Measurements from ENCODE around the gene PCYOX1L. TPM values are rescaled to one million over a fixed set of nuclear protein-coding genes. Genes with fewer than 3 reads are reported as not detected.

The PCYOX1L gene, protein sequence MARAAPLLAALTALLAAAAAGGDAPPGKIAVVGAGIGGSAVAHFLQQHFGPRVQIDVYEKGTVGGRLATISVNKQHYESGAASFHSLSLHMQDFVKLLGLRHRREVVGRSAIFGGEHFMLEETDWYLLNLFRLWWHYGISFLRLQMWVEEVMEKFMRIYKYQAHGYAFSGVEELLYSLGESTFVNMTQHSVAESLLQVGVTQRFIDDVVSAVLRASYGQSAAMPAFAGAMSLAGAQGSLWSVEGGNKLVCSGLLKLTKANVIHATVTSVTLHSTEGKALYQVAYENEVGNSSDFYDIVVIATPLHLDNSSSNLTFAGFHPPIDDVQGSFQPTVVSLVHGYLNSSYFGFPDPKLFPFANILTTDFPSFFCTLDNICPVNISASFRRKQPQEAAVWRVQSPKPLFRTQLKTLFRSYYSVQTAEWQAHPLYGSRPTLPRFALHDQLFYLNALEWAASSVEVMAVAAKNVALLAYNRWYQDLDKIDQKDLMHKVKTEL
- 6.4 and 16.6 TPM in 2 replicates for total RNA-seq (2014; rRNA removed; shearing (Covaris generic); ENCODE audit: low replicate concordance)

GRCh38 chr5:149357370-149358293 is at the start of gene PCYOX1L:
PCYOX1L (plus strand) TSS chr5:149358046; CDS start chr5:149358069, 23 bp downstream.
- Histone ChIP-seq H3K27me3 (no peaks in the 10 kb centered on the region), H3K36me3 (peaks cover 31% of the 10 kb centered on the region), H3K9me3 (no peaks in the 10 kb centered on the region), H3K4me3 (peak within 1 kb of the TSS; percentile 84)
- peak; percentile 99 for DNase-seq

GRCh38 chr5:149309354-149309753 is 48.5 kb upstream of the PCYOX1L start:
- Histone ChIP-seq H3K9me3 (no peaks in the 10 kb centered on the region), H3K36me3 (peaks cover 7% of the 10 kb centered on the region), H3K4me3 (no peak overlapping the region), H3K27me3 (no peaks in the 10 kb centered on the region)
- DNase-seq, result no peak

DNA sequence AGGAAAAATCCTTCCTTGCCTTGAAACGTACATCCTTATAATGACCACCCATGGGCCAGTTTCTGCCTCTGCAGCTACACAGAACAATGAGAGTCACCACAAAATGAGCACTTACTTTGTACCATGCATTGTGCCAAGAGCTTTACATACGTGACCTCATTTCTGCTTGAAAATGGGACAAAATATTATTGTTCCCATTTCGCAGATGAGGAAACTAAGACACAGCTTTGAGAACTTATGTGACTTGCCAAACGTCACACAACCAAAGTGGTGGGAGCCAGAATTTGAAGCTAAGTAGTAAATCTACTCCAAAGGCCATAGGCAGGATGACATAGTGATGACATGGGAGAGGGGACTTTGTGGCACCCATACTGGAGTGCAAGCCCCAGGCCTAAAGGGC is 47.4 kb upstream of the PCYOX1L start:
- Histone ChIP-seq H3K27me3 (no peaks in the 10 kb centered on the region), H3K4me3 (no peak overlapping the region), H3K9me3 (no peaks in the 10 kb centered on the region), H3K36me3 (peaks cover 7% of the 10 kb centered on the region)
- DNase-seq, result no peak

GRCh38 chr5:149310947-149311658 is 46.7 kb upstream of the PCYOX1L start:
- DNase-seq, result peak; percentile 28
- peaks cover 7% of the 10 kb centered on the region for H3K36me3 ChIP-seq

GRCh38 chr5:149313151-149313841 is 44.5 kb upstream of the PCYOX1L start:
- Histone ChIP-seq H3K4me3 (no peak overlapping the region), H3K9me3 (no peaks in the 10 kb centered on the region), H3K36me3 (peaks cover 3% of the 10 kb centered on the region), H3K27me3 (no peaks in the 10 kb centered on the region)
- no peak for DNase-seq

More at GRCh38 chr5:149310947-149311658, 46.7 kb upstream of the PCYOX1L start:
- H3K9me3 ChIP-seq, result no peaks in the 10 kb centered on the region
- no peak overlapping the region for H3K4me3 ChIP-seq
- H3K27me3 ChIP-seq, result no peaks in the 10 kb centered on the region

- H3K4me3 ChIP-seq, result no peak overlapping the region
- H3K27me3 ChIP-seq, result no peaks in the 10 kb centered on the region
- H3K36me3 ChIP-seq, result peaks cover 3% of the 10 kb centered on the region
- no peak for DNase-seq
- H3K9me3 ChIP-seq, result no peaks in the 10 kb centered on the region
Observed at GRCh38 chr5:149314571-149315111, 43.2 kb upstream of the PCYOX1L start.

DNA sequence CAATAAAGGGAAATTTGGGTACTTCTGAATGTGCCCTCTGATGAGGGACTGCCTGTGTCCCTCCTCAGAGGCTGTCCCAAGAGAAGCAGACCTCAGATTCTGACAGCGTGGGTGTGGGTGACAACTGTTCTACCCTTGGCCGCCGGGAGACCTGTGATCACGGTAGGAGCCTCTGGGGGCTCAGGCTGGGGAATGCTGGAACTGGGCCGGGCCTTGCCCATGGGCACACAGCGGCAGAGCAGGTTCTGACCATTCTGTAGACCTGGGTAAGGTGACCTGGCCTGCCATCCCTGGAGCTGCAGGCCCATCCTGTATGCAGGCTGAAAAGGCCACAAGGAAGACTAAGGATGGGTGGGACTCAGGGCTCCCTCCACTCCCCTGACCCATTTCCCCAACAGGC is 42.1 kb upstream of the PCYOX1L start:
- Histone ChIP-seq H3K27me3 (no peaks in the 10 kb centered on the region), H3K9me3 (no peaks in the 10 kb centered on the region), H3K4me3 (no peak overlapping the region), H3K36me3 (peaks cover 3% of the 10 kb centered on the region)
- no peak for DNase-seq

GRCh38 chr5:149317281-149318048 is 40.4 kb upstream of the PCYOX1L start:
- Histone ChIP-seq H3K27me3 (no peaks in the 10 kb centered on the region), H3K9me3 (no peaks in the 10 kb centered on the region), H3K36me3 (no peaks in the 10 kb centered on the region; the same call in 1 of the 2 replicates), H3K4me3 (no peak overlapping the region)
- no peak for DNase-seq

DNA sequence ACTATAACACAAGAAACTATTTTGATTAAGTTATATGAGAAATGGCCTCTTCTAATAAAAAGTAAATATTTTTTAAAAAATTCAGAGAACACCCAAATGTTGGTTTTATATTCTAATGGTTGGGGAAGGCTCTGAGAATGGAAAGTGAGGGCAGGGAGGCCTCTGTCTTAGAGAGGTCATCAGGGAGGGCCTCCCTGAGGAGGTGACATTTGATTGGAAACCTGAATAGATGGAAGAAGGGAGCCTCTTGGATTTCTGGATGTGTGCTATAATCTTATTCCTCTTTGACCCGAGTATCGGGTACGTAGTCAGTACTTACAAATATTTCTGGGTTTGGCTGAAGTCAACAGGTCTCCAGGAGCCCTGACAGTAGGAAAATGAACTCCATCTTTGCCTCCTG is 38.7 kb upstream of the PCYOX1L start:
- Histone ChIP-seq H3K4me3 (no peak overlapping the region), H3K27me3 (no peaks in the 10 kb centered on the region), H3K9me3 (no peaks in the 10 kb centered on the region), H3K36me3 (no peaks in the 10 kb centered on the region; the same call in 1 of the 2 replicates)
- DNase-seq, result no peak

DNA sequence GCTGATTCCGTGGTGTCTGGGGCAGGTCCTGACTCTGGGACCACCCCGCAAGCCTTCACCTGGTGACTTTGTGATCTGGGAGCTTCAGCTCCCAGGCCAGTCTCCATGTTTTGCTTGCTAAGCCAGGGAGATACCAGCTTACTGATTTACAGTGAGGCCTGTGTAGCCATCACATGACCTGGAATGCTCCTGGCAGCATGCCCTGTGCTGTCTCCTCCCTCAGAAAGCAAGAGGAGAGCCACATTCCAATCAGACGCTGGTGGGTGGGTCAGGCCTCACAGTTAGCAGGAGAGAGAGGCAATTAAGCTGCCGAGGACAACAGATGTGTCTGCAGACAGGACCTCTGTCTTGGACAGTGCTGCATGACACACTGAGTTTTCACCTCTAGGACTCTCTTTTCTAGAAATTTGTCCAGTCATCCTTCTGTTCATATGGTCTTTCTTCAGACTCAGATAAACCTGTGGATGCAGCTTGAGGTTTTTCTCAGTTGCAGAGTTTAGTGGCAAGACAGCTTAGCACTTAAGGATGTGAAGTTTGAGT is 37.0 kb upstream of the PCYOX1L start:
- H3K36me3 ChIP-seq, result no peaks in the 10 kb centered on the region; the same call in 1 of the 2 replicates
- peak; percentile 63 for DNase-seq
- no peaks in the 10 kb centered on the region for H3K27me3 ChIP-seq
- H3K9me3 ChIP-seq, result no peaks in the 10 kb centered on the region
- no peak overlapping the region for H3K4me3 ChIP-seq

- no peak overlapping the region for H3K4me3 ChIP-seq
Observed at GRCh38 chr5:149322518-149322917, 35.3 kb upstream of the PCYOX1L start.

DNA sequence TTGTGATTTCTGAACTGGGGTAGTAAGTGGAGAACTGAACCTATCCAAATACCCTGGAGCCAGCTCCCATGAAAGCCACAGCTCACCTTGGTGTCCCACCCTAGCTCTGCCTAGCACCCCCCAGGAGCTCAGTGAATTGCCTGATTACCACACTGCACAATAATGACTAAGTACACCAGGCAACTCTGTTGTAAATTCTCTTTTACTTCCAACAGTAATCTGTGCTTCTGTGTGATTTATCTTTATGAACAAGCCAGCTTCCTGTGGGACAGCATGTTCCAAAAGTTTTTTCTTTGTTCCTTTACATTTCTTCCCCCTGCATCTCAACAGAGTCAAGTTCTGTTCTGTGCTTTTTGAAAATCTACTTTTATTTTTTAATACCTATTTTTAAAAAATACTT is 34.6 kb upstream of the PCYOX1L start:
- H3K4me3 ChIP-seq, result no peak overlapping the region
- no peaks in the 10 kb centered on the region for H3K9me3 ChIP-seq
- no peaks in the 10 kb centered on the region; the same call in 1 of the 2 replicates for H3K36me3 ChIP-seq
- H3K27me3 ChIP-seq, result no peaks in the 10 kb centered on the region
- no peak for DNase-seq

More at GRCh38 chr5:149322518-149322917, 35.3 kb upstream of the PCYOX1L start:
- no peak for DNase-seq
- Histone ChIP-seq H3K9me3 (no peaks in the 10 kb centered on the region), H3K27me3 (no peaks in the 10 kb centered on the region), H3K36me3 (no peaks in the 10 kb centered on the region; the same call in 1 of the 2 replicates)

- DNase-seq, result no peak
- Histone ChIP-seq H3K4me3 (no peak overlapping the region), H3K27me3 (no peaks in the 10 kb centered on the region), H3K9me3 (no peaks in the 10 kb centered on the region), H3K36me3 (no peaks in the 10 kb centered on the region; the same call in 1 of the 2 replicates)
Observed at GRCh38 chr5:149323621-149324205, 34.1 kb upstream of the PCYOX1L start.

- Histone ChIP-seq H3K4me3 (no peak overlapping the region), H3K36me3 (no peaks in the 10 kb centered on the region; the same call in 1 of the 2 replicates), H3K27me3 (no peaks in the 10 kb centered on the region), H3K9me3 (no peaks in the 10 kb centered on the region)
- no peak for DNase-seq
Observed at GRCh38 chr5:149324641-149325040, 33.2 kb upstream of the PCYOX1L start.
